Sigmoid colon (tissue), 3 donors: ENCODE results near the gene NAGS.
"Not testable (repeated sequence)": the region's sequence is repeated elsewhere in the genome, so short reads cannot be mapped to it uniquely, and the experiment has no call there.

ENCODE experiments used
- CTCF ChIP-seq, 4 experiments: fragments of 450-650 bp in 3 of 4; fragments of 200-600 bp in 1 of 4; IDR thresholded peaks; one replicate each; pipeline ENCODE4 v1.5.1; 2016 to 2019; ENCODE audit warnings: antibody characterized with exemption in 4 of 4, mild to moderate bottlenecking in 3 of 4, moderate library complexity in 2 of 4
- POLR2A ChIP-seq, 2 donors: fragments of 450-650 bp; IDR thresholded peaks; one replicate each; pipeline ENCODE4 v1.6.1; 2016; ENCODE audit warnings: antibody characterized with exemption in 2 of 2, mild to moderate bottlenecking in 2 of 2, moderate library complexity in 2 of 2

- TF ChIP-seq CTCF, POLR2A (IDR thresholded peaks at IDR 0.05): not testable (repeated sequence)
Measured at GRCh38 chr17:43971436-43971835, 33.0 kb upstream of the NAGS start.
